Left renal cortex interstitium (tissue), 4 donors: Measurements from ENCODE around the gene ZMAT5. TPM values are rescaled to one million over a fixed set of nuclear protein-coding genes. Genes with fewer than 3 reads are reported as not detected.
A peak's percentile ranks its signal among the peaks of the same experiment; 100 is the strongest.

Source experiments
- DNase-seq, 4 donors: peaks; one replicate each; pipeline ENCODE4 v3.0.0-alpha.2; 2013; ENCODE audit warnings: low read depth in 4 of 4, low spot score in 2 of 4, missing footprints in 1 of 4
- polyA plus RNA-seq, 4 donors: library from polyadenylated mRNA; unstranded; fragments of 120-200 nt; gene quantifications; one replicate each; pipeline ENCODE4 v1.2.1, GENCODE V29; 2013; ENCODE audit not compliant: insufficient read length in 4 of 4

The ZMAT5 gene
- polyA plus RNA-seq, 4 donors: 22.3 to 31.2 (median 26.1) TPM

- DNase-seq: peak in 2 of 4 donors; percentile 41 to 44
These were observed 33.2 kb downstream of the ZMAT5 start for GRCh38 chr22:29733362-29734201.

GRCh38 chr22:29732883-29733282, 33.9 kb downstream of the ZMAT5 start:
- DNase-seq: no peak

- no peak for DNase-seq
These were observed 35.6 kb downstream of the ZMAT5 start for GRCh38 chr22:29731058-29731850.

- DNase-seq: no peak
These were observed 37.6 kb downstream of the ZMAT5 start for GRCh38 chr22:29729161-29729560.

- DNase-seq: peak in 1 of 4 donors; percentile 38
These were observed 39.7 kb downstream of the ZMAT5 start for GRCh38 chr22:29727131-29727523.

GRCh38 chr22:29726512-29727130, 40.2 kb downstream of the ZMAT5 start:
- no peak for DNase-seq

- DNase-seq: no peak
These were observed 40.7 kb downstream of the ZMAT5 start for GRCh38 chr22:29726106-29726505.

GRCh38 chr22:29724843-29725242, 42.0 kb downstream of the ZMAT5 start:
- no peak for DNase-seq

GRCh38 chr22:29723766-29724165, 43.0 kb downstream of the ZMAT5 start:
- DNase-seq: no peak

GRCh38 chr22:29722587-29722986, 44.2 kb downstream of the ZMAT5 start:
- no peak for DNase-seq

GRCh38 chr22:29722151-29722550, 44.7 kb downstream of the ZMAT5 start:
- DNase-seq: no peak

- DNase-seq: no peak
These were observed 45.9 kb downstream of the ZMAT5 start for GRCh38 chr22:29720811-29721323.

- no peak for DNase-seq
These were observed 46.7 kb downstream of the ZMAT5 start, which contains the start of gene CABP7 for GRCh38 chr22:29719899-29720645. Gene CABP7 (plus strand): TSS chr22:29720003. CDS start chr22:29720425, 422 bp downstream.

GRCh38 chr22:29718949-29719898, 47.6 kb downstream of the ZMAT5 start:
- no peak for DNase-seq

GRCh38 chr22:29717789-29718188, 49.0 kb downstream of the ZMAT5 start:
- DNase-seq: no peak

- peak in 3 of 4 donors; percentile 69 to 86 (median 76) for DNase-seq
These were observed 49.8 kb downstream of the ZMAT5 start for GRCh38 chr22:29716814-29717545.

GRCh38 chr22:29715705-29716104, 51.1 kb downstream of the ZMAT5 start:
- no peak for DNase-seq

GRCh38 chr22:29715240-29715639, 51.6 kb downstream of the ZMAT5 start:
- DNase-seq: no peak
